Colonic mucosa (tissue), 4 donors: ENCODE measurements around the gene A4GALT. TPM values are rescaled to one million over a fixed set of nuclear protein-coding genes. Genes with fewer than 3 reads are reported as not detected.

Experiments used
- DNase-seq: peaks from one replicate; pipeline ENCODE4 v3.0.0-alpha.2; 2020
- H3K27ac ChIP-seq: fragments of 200-600 bp; one replicate; pipeline ENCODE4 v1.8.0; 2021
- H3K27me3 ChIP-seq: fragments of 200-600 bp; one replicate; pipeline ENCODE4 v1.8.0; 2021
- H3K36me3 ChIP-seq: fragments of 200-600 bp; one replicate; pipeline ENCODE4 v1.8.0; 2021
- H3K4me1 ChIP-seq: fragments of 200-600 bp; one replicate; pipeline ENCODE4 v1.8.0; 2021; ENCODE audit warnings: mild to moderate bottlenecking
- H3K4me3 ChIP-seq: fragments of 200-600 bp; one replicate; pipeline ENCODE4 v1.8.0; 2021
- H3K9ac ChIP-seq, 2 donors: one replicate each; pipeline ENCODE4 v1.7.0; 2013; ENCODE audit warnings: control low read depth in 2 of 2, low read depth in 2 of 2, low read length in 2 of 2
- H3K9me3 ChIP-seq: fragments of 200-600 bp; one replicate; pipeline ENCODE4 v1.8.0; 2021
- intact Hi-C: fragments of 100-400 bp; cut with DNase I; formaldehyde crosslinking; loops from one replicate; pipeline ENCODE4 v1.14.1; 2022
- total RNA-seq, 2 donors: library from RNA; stranded (reverse); fragmentation: NEBNext Ultra II Directional in 1 of 2; extraction: Animal tissue kit (Norgen Biotek cat#: 25700) in 1 of 2; gene quantifications; one replicate each; pipeline ENCODE4 v1.2.1, GENCODE V29; 2021
- TF ChIP-seq, protein P1 (sequence below): fragments of 200-600 bp; IDR thresholded peaks from one replicate; pipeline ENCODE4 v1.8.0; 2022; ENCODE audit warnings: antibody characterized with exemption, mild to moderate bottlenecking
- donor health status: healthy.
- donor health status: DM: no; HTN: no; CAD: no.
- donor health status: DM: no; HTN: no; CAD: no.

A4GALT gene
- total RNA-seq, 2 donors from 2014 or later, result 2.7 to 8.7 TPM

DNA sequence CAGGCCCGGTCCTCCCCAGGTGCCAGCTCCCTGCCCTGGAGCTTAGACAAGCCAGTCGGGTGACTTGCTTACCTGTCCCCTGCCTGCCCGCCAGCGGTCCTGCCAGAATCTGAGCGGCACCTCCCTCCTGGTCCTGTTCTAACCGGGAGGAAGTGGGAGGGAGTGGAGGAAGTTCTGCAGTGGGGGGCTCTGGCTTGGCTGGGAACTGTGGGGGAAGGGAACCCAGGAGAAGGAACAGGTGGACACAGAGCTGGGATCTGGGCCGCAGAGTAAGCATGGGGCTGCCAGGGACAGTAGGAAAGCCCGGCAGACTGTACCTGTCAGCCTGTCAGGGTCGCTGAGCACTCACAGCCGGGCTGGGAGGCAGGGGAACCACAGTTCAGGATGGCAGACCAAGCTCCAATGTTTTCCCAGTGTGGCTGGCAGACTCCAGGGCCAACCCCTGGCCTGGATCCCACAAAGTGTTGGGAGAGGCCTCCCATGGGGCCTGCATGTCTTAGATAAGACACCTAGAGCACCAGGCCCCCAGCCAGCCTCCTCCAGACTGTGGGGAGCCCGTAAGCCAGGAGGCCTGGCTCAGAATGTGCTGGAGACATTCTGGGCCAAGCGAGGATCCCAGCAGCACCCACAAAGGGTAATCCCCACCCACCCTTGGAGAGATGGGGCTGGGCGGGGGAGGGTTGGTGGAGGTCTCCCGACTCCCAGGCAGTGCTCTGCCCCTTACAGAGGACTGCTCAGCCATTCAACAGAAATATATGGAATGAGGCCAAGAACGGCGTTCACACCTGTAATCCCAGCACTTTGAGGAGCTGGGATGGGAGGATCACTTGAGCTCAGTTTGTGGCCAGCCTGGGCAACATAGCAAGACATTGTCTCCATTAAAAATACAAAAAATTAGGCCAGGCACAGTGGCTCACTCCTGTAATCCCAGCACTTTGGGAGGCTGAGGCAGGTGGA is 73.8 kb downstream of the A4GALT start:
- H3K4me1 ChIP-seq, result peaks cover 47% of the 10 kb centered on the region
- TF ChIP-seq, protein P1, sequence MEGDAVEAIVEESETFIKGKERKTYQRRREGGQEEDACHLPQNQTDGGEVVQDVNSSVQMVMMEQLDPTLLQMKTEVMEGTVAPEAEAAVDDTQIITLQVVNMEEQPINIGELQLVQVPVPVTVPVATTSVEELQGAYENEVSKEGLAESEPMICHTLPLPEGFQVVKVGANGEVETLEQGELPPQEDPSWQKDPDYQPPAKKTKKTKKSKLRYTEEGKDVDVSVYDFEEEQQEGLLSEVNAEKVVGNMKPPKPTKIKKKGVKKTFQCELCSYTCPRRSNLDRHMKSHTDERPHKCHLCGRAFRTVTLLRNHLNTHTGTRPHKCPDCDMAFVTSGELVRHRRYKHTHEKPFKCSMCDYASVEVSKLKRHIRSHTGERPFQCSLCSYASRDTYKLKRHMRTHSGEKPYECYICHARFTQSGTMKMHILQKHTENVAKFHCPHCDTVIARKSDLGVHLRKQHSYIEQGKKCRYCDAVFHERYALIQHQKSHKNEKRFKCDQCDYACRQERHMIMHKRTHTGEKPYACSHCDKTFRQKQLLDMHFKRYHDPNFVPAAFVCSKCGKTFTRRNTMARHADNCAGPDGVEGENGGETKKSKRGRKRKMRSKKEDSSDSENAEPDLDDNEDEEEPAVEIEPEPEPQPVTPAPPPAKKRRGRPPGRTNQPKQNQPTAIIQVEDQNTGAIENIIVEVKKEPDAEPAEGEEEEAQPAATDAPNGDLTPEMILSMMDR, result no peak
- no peaks in the 10 kb centered on the region for H3K9me3 ChIP-seq
- no peak overlapping the region for H3K4me3 ChIP-seq
- no peaks in the 10 kb centered on the region for H3K27me3 ChIP-seq
- no peaks in the 10 kb centered on the region for H3K36me3 ChIP-seq
- peak overlapping the region; percentile 52 to 62 for H3K9ac ChIP-seq
- intact Hi-C loops, result no loop called here
- peak; percentile 73 for DNase-seq
- H3K27ac ChIP-seq, result peak overlapping the region; percentile 65

DNA sequence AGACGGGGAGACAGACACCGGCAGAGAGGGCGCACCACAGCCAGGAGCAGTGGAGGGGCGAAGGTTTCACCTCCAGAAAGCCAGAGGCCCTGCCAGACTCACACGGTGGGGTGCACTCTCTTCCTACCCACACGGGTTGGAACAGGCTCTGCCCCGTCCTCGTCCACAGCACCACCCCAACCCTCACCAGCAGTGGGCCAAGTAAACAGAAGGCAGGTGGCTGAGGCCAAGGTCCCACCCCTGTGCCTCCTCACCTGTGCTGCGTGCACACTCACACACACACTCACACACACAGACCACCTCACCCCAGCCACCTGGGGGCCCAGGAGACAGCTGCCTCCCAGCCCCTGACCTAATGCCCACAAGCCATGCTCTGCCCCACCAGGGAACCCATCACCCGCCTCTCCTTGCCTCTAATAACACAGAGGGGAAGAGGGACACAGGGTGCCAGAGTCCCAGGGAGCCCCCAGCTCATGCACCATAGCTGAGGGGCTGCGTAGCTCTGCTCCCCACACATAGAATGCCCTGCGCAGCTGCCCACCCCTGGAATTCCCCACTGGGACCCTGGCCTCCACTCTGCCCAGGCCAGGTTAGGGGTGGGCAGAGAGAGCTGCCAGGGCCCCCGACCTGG is 74.6 kb downstream of the A4GALT start:
- intact Hi-C loops, result no loop called here
- Histone ChIP-seq H3K4me3 (no peak overlapping the region), H3K36me3 (no peaks in the 10 kb centered on the region), H3K4me1 (peaks cover 47% of the 10 kb centered on the region), H3K9ac (peak overlapping the region; percentile 52 to 62), H3K9me3 (no peaks in the 10 kb centered on the region), H3K27me3 (no peaks in the 10 kb centered on the region), H3K27ac (peak overlapping the region; percentile 65)
- TF ChIP-seq, protein P1, result no peak
- peak; percentile 71 for DNase-seq

DNA sequence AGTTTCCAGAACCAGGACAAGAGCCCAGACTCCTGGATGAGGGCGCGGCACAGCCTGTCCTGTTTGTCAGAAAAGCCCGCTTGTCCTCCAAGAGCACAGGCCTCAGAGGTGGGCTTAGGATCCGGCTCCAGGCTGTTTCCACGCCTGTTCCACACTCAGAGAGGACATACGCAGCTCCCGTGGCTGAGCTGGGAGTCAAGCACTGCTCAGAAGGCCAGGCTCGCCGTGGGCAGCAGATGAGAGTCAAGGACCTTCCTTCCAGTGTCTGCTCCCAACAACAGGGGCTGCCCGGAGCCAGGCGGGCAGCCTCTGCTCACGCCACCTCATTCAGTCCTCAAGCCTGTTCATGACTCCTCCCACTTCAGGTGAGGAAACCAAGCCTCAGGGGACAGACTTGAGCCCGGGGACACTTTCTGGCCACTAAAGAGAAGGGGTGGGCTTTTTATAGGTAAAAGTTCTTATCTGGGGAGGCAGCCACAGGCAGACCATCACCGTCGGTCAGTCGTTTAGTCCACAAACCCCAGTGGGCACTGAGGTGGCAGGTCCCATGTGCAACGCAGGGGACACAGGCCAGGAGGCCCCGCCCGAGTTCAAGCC is 75.2 kb downstream of the A4GALT start:
- peaks cover 47% of the 10 kb centered on the region for H3K4me1 ChIP-seq
- TF ChIP-seq, protein P1, result no peak
- H3K36me3 ChIP-seq, result no peaks in the 10 kb centered on the region
- no peaks in the 10 kb centered on the region for H3K9me3 ChIP-seq
- peak overlapping the region; percentile 65 for H3K27ac ChIP-seq
- no peaks in the 10 kb centered on the region for H3K27me3 ChIP-seq
- H3K9ac ChIP-seq, result peak overlapping the region; percentile 52 to 62
- intact Hi-C loops, result no loop called here
- no peak overlapping the region for H3K4me3 ChIP-seq
- no peak for DNase-seq

DNA sequence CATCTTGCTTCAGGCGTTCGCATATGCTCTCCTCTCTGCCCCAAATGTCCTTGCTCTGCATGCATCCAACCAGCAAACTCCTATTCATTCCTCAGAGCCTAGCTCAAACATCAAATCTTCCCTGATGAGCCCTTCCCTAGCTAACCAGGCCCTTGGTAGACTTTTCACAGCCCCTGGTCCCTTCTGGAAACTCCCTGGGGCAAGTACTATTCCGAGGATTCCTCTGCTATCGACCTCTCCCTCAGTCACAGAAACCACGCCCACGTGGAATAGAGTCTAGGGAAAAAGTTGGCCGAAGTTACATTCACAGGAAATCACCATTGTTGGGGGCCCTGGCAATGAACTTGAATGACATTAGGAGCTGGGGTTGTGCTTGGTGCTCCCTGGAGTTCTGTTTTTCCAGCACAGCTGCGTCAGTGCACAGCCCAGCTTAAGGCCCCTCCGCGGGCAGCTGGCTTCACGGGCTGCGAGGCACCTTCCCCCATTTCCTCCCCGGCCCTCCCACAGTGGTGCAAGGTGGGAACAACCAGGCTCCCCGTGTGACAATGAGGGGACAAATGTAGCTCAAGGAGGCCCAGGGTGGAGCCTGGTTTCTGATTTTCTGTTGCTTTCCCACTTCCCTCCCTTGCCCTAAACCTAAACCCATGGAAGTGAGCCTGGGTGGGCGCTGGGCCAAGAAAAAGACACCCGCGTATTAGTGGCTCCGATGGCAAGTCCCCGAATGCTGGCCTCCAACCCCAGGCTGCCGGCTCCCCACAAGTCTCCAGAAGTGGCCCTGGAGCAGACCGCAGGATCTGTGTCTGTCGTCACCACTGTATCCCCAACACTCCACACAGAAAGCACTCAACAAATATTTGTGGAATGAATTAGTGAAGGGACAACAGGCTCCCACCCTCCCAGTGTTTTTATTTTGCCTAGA is 76.0 kb downstream of the A4GALT start:
- intact Hi-C loops, result no loop called here
- H3K36me3 ChIP-seq, result no peaks in the 10 kb centered on the region
- H3K9ac ChIP-seq, result peak overlapping the region; percentile 28 to 52
- no peaks in the 10 kb centered on the region for H3K27me3 ChIP-seq
- TF ChIP-seq, protein P1, result no peak
- H3K4me3 ChIP-seq, result no peak overlapping the region
- H3K27ac ChIP-seq, result peak overlapping the region; percentile 65
- H3K4me1 ChIP-seq, result peaks cover 47% of the 10 kb centered on the region
- DNase-seq, result no peak
- H3K9me3 ChIP-seq, result no peaks in the 10 kb centered on the region
